GM18907 (cell line): ENCODE measurements around the gene DCC.

Experiments used
- ATAC-seq: cut with Tn5 transposase; IDR thresholded peaks from one replicate; pipeline ENCODE4 v1.9.1; 2021; ENCODE audit warnings: mild to moderate bottlenecking, moderate library complexity; ENCODE audit not compliant: unreplicated experiment

The DCC gene

DNA sequence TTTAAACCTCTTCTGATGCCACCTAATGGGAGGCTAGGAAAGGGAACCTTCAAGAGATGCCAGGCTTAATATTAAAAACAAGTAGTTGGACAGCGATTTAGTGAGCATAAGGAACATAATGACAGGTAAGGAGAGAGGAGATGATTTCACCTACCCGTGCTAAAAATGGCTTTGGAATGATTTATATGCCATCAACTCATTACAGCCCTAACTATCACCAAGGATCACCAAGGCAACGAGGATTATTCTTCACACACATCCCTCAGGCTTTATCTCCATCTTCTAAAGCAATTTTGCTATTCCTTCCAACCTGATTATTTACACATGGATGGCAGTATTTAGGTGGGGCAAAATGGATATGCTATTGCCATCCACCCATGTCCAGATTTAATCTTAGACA is 237.8 kb downstream of the DCC start:
- no peak for ATAC-seq

- ATAC-seq: no peak
These were observed 242.1 kb downstream of the DCC start for GRCh38 chr18:52582061-52582460.

GRCh38 chr18:52582516-52582915 is 242.5 kb downstream of the DCC start:
- no peak for ATAC-seq

DNA sequence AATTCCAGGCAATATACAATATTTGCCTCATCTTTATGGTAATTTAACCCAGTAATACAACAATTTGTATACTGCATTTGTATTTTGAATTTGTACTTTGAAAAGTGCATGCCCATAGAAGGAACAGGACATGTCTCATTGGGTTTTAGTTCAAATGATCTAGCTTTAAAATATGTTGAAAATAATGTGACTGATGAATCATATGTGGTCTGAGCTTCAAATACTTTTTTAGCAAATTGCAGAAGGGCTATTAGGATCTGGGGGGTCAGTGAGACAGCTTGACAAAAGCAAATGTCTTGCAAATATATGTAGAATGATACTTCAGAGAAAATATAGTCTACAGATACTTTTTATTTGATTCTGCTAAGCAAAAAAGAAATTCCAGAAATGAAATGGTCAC is 248.9 kb downstream of the DCC start:
- ATAC-seq: no peak

- ATAC-seq: no peak
These were observed 256.9 kb downstream of the DCC start for GRCh38 chr18:52596748-52597435.

DNA sequence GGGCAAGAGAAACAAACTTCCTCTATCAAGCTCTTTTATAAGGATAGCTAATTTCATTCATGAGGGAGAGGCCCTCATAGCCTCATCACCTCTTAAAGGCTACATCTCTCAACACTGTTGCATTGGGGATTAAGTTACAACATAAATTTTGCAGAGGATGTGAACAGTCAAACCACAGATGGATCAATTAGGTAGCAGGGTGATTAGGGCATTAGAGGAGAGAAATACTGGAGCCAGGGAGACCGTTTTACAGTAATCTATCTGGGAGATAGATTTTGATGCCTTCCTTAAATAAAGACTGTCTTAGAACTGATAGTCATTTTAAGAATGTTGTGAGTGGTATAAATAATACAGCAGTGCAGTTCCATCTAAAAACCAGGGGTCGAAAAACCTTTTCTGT is 258.9 kb downstream of the DCC start:
- ATAC-seq: no peak

DNA sequence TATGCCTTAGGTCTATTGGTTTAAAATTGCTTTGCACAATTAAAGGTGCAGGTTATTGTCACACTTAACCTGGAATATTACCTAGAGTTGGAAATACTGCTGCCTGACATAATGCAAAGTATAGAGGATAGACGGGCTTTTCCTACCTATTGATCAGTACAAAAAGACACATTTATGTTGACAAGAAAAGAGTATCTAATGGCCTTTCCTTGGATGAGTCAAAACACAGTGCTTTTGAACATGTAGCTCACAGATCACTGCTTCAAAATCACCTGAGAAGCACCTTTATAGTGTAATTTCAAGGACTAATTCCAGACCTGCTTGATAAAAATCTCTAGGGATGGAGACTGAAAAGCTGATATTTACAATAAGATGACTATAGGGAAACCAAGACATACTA is 262.8 kb downstream of the DCC start:
- ATAC-seq: no peak

- no peak for ATAC-seq
These were observed 265.3 kb downstream of the DCC start for GRCh38 chr18:52605345-52605744.

- ATAC-seq: no peak
These were observed 268.0 kb downstream of the DCC start for GRCh38 chr18:52607985-52608384.

GRCh38 chr18:52610451-52611115 is 270.6 kb downstream of the DCC start:
- no peak for ATAC-seq

- no peak for ATAC-seq
These were observed 272.4 kb downstream of the DCC start for GRCh38 chr18:52612406-52612805.

GRCh38 chr18:52615321-52615720 is 275.3 kb downstream of the DCC start:
- no peak for ATAC-seq

- no peak for ATAC-seq
These were observed 275.9 kb downstream of the DCC start for GRCh38 chr18:52615943-52616342.

GRCh38 chr18:52617931-52618330 is 277.9 kb downstream of the DCC start:
- ATAC-seq: no peak

DNA sequence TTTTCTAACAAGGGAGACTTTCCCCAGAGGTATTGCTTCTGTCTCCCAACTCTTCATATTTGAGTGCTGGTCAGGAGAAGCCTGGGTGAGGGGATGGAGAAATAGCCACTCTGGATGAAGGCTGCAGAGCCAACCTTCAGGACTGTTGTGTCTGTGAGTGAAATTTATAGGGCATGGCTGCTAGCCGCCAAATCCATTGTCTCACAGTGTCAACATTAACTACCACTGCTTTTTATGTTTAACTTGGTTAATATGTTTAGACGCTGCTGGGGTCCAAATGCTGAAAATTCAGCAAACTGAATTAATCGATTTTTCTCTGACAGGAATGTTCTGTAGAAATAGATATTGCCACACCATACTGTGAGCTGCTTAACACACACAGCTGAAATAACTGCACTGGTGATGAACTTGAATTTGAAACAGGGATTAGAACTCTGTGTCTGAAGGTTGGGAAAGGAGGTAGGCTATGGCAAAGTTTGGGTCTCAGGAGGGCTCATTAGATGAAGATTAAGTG is 281.0 kb downstream of the DCC start:
- ATAC-seq: no peak

DNA sequence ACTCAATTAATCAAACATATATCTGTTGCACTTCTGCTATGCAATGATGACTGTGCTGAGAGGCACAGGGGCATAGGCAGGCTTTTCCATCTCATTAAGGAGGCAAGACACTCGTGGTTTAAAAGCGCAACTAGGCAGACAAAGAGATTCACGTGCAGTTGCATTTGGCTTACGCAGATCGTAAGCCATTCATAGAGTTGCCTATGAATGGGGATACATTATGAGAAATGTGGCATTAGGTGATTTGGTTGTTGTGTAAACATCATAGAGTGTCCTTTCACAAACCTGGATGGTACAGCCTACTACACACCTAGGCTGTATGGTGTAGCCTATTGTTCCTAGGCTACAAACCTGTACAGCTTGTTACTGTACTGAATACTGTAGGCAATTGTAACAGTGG is 284.7 kb downstream of the DCC start:
- ATAC-seq: no peak

DNA sequence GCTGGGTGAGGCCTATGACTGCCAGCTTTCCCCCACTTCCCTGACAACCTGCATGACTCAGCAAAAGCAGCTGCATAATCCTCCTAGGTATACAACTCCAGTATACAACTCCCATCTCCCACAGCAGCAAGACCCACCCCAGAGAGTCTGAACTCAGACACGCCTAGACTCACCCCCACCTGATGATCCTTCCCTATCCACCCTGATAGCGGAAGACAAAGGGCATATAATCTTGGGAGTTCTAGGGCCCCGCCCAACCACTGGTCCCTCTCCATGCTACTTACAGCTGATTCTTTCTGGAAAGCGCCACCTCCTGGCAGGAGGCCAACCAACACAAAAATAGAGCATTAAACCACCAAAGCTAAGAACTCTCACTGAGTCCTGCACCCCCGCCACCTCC is 296.5 kb downstream of the DCC start:
- ATAC-seq: no peak

DNA sequence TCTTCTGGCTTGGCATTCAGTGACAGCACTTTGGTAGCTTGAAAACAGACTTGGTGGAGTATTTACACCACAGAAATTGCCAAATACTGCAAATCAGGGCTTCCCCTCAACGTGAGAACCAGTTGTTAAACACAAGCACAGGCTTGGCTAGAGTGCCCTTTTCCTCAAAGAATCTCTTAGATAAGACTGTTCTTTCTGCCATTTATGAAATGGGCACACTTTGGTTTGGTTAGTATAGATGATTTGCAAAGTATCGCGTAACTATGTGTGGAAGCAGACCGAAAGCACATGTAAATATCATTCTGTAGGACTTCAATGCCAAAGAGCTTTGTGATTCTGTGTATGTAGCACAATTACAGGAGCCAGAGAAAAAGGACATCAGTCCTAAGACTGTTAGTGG is 308.2 kb downstream of the DCC start:
- no peak for ATAC-seq

DNA sequence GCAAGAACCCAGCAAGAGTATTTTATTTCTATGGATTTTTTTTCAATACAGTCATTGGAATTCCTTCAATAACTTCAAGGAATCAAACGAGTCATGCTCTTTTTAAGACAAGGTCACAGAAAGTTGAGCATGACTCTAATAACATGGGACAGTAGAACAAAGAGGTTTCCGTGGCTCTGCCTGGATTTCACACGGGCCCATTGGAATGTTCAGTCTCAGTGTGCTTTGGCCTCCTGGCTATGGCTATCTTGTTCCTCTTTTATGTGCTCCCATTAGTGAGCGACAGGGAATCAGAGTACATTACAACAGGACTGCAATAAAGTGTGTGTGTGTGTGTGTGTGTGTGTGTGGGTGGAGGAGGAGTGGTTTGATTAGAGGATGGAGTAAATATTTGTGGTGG is 312.4 kb downstream of the DCC start:
- ATAC-seq: no peak

- no peak for ATAC-seq
These were observed 317.2 kb downstream of the DCC start for GRCh38 chr18:52657043-52657805.

GRCh38 chr18:52667463-52668065 is 327.6 kb downstream of the DCC start:
- ATAC-seq: no peak
